NCI-H526 treated with DMSO at 0.1 percent for 48 hours (cell line): ENCODE measurements around the gene ARHGAP18.
A peak's percentile ranks its signal among the peaks of the same experiment; 100 is the strongest.

Experiments used
- DNase-seq: peaks from one replicate; lab custom pipeline; 2025; lab: John Stamatoyannopoulos, UW

Gene ARHGAP18, protein sequence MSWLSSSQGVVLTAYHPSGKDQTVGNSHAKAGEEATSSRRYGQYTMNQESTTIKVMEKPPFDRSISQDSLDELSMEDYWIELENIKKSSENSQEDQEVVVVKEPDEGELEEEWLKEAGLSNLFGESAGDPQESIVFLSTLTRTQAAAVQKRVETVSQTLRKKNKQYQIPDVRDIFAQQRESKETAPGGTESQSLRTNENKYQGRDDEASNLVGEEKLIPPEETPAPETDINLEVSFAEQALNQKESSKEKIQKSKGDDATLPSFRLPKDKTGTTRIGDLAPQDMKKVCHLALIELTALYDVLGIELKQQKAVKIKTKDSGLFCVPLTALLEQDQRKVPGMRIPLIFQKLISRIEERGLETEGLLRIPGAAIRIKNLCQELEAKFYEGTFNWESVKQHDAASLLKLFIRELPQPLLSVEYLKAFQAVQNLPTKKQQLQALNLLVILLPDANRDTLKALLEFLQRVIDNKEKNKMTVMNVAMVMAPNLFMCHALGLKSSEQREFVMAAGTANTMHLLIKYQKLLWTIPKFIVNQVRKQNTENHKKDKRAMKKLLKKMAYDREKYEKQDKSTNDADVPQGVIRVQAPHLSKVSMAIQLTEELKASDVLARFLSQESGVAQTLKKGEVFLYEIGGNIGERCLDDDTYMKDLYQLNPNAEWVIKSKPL

GRCh38 chr6:129709769-129710449 is at the start of gene ARHGAP18:
Gene ARHGAP18, minus strand, starts transcription at chr6:129710177. Its CDS starts 41 bp downstream, at chr6:129710136.
- DNase-seq: peak; percentile 65

- no peak for DNase-seq
These were observed 45.8 kb upstream of the ARHGAP18 start for GRCh38 chr6:129755787-129756186.

DNA sequence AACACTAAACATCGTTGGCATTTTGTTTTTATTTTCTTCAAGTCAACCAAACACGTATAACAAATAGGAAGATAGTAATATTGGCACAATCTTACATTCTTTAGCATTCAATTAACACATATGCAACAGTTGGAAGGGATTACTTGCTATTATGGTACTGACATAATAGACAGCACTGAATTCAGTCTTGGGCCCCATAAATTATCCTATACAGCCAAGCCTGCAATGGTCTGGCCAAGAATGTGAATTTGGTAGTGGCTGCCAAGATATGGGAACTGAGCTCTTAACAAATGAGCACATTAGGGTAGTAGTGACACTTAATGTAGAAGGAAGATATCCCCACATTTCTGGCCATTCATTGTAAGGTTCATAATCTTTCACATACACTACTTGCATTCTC is 44.8 kb upstream of the ARHGAP18 start:
- DNase-seq: no peak

- no peak for DNase-seq
These were observed 43.4 kb upstream of the ARHGAP18 start for GRCh38 chr6:129753422-129753821.

GRCh38 chr6:129751384-129751783 is 41.4 kb upstream of the ARHGAP18 start:
- DNase-seq: no peak

- no peak for DNase-seq
These were observed 40.4 kb upstream of the ARHGAP18 start for GRCh38 chr6:129750360-129750759.

DNA sequence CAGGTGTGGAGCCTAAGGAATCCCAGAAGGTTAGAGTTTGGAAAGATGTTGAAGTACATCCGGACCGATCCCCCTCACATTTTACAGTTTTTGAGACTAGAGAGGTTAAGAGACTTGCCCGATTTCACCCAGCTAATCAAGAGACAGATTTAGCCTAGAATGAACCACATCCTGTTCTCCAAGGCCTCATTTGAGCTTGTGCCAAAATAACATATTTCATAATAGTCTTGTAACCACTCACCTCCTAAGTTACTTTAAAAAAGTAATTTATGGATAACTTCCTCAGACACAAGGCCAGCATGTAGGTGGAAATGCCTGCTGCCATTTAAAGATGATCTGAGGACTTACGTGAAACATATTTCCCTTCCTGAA is 39.8 kb upstream of the ARHGAP18 start:
- no peak for DNase-seq

- no peak for DNase-seq
These were observed 39.1 kb upstream of the ARHGAP18 start for GRCh38 chr6:129748901-129749748.

DNA sequence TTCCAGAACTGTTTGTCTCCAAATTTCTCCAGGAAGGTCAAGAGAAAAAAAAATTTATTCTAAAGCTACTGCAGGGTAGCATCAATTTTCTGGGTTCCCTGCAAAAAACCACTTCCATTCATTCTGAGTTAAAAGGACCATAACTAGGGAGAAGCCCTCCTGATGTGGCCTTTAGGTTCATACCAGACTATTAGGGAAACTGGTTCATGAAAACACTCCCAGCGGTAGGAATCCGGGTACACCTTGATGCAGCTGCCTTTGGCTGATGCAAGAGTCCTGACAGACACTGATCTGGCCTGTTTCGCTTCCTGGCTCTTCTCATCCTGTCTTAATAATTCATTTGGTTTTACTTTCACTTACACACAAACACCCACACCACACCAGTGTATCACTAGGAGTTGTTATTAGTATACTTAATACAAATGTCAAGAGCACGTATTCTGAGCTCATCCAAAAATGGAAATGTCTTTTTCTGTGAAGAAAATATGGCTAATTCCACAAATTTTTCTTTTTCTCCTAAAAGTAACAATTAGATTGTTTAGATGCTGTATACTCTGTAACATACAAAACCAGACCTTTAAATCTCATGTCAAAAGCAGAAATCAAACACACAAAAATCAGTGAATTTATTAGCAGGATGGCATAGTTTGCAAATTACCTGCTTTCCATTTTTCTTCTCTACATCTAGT is 38.4 kb upstream of the ARHGAP18 start:
- no peak for DNase-seq

GRCh38 chr6:129747588-129748112 is 37.7 kb upstream of the ARHGAP18 start:
- DNase-seq: no peak

GRCh38 chr6:129744880-129745237 is 34.9 kb upstream of the ARHGAP18 start:
- no peak for DNase-seq

GRCh38 chr6:129744201-129744879 is 34.4 kb upstream of the ARHGAP18 start:
- DNase-seq: no peak

DNA sequence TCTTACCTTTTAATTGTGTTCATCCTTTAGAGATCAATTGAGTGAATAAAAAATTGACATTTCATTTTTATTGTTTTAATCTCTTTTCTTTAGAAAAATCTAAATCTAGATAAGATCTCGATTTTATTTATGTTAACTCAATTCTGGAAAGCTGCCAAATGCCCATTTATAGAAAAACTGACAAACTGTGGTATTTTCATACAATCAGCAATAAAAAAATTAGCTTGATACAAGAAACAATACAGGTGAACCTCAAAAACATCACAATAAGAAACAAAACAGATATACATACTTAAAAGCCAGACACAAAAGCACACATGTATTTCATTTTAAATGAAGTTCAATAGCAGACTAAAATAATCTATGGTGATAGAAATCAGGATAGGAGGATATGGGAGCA is 30.0 kb upstream of the ARHGAP18 start:
- DNase-seq: no peak

GRCh38 chr6:129736105-129736504 is 26.1 kb upstream of the ARHGAP18 start:
- DNase-seq: no peak

DNA sequence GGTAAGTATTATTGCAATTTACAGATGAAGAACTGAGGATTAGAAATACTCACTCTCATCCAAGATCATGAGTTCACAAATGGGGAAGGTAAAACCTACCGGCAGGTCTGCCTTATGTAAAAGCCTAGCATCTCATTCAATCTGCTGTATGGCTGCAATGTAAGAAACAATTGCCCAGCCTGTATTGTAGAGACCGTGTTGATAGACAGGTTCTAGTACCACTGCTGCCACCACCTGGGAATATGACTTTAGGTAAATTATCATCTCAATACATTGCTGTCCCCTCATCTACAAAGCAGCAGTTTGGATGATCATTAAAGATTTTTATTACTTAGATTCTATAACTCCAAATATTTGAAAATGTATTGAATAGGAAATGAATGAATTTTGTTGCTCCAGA is 23.3 kb upstream of the ARHGAP18 start:
- DNase-seq: no peak

GRCh38 chr6:129732542-129732941 is 22.6 kb upstream of the ARHGAP18 start:
- DNase-seq: no peak

- DNase-seq: no peak
These were observed 22.1 kb upstream of the ARHGAP18 start for GRCh38 chr6:129732034-129732433.

DNA sequence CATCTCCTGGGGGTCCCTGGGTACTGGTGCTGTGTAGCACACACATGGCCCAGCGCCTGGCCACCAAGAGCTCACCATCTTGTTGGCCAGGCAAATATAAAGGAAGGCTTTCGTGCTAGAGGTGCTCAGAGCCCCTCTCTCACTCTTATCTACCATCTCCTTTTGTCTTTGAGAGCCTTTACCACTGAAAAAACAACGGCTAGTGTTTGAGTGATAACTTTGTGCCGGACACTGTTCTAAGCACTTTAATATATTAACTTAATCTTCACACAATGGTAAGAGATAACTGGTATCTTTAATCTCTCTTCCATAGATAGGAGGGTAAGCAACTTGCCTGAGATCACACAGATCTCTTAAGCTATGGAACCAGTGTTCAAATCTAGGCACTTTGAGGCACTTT is 21.5 kb upstream of the ARHGAP18 start:
- no peak for DNase-seq

DNA sequence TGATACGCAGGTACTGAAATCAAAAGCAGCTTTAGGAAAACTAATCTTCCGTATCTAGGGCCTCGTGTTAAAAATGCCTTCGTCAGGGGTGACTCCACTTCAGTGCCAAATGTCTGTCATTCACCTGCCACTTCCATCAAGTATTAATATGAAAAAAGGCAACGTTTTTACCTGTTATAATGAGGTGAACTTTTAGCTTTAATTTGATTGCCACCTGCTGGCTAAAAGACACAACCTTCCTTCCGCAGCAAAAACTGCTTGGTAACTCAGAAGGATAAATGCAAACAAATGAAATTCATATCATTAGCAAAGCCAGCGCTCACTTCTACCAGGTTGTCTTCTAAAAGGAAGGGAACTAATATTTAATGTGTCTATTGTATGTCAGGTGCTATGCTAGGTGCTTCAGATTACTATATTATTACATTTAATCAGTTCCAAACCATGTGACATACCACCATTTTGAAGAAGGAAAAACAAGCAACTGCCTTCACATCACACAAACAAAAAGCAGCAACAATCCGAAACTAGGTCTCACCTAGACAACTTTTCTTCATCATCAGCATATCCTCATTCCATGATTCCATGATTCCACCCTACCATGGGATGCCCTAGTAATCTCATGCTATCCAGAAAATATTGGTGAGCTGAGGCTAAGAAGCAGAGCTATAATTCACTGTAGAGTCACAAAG is 20.6 kb upstream of the ARHGAP18 start:
- DNase-seq: peak; percentile 38

DNA sequence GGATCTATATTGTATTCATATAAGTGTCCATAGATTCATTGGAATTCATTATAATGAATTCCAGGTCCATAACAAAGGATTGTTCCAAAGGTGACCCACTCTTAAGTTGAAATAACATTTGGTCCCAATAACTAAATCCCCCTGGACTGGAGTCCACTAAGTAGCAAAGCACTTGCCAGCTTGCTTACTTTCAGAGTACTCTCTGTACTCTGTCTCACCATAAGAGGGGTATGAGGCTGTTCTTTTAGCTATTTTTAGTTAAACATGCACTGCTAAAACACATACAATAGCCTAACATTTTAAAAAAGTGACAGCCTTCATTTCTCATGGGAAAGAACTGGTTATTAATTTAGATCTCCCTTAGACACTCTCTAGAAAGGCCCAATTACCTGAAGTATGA is 16.7 kb upstream of the ARHGAP18 start:
- no peak for DNase-seq
